Adrenal gland (tissue), 5 donors: ENCODE results near the gene PTPRN2.

Experiments
- CTCF ChIP-seq, 6 experiments: fragments of 450-650 bp in 4 of 6; fragments of 200-600 bp in 2 of 6; sonication (generic) in 1 of 6; IDR thresholded peaks; 1 replicate in 5 of 6; 2 replicates in 1 of 6; pipeline versions ENCODE4 v1.5.1 to v1.8.0; 2016 to 2021; ENCODE audit warnings: antibody characterized with exemption in 6 of 6, mild to moderate bottlenecking in 2 of 6, moderate library complexity in 1 of 6
- POLR2A ChIP-seq, 2 donors: fragments of 450-650 bp; IDR thresholded peaks; one replicate each; pipeline ENCODE4 v1.6.1; 2017; ENCODE audit warnings: antibody characterized with exemption in 2 of 2, mild to moderate bottlenecking in 2 of 2, moderate library complexity in 1 of 2
- donor health status: DM: no; HTN: no; CAD: no.

- TF ChIP-seq CTCF (IDR thresholded peaks at IDR 0.05), result no peak
- no peak for TF ChIP-seq POLR2A (IDR thresholded peaks at IDR 0.05)
These were observed 1045.3 kb downstream of the PTPRN2 start for GRCh38 chr7:157542068-157543021.
